CD4-positive, alpha-beta T cell treated with Interferon gamma for 1 hour (primary cell): ENCODE results near the gene AJM1.
A peak's percentile ranks its signal among the peaks of the same experiment; 100 is the strongest.
"Not testable (repeated sequence)": the region's sequence is repeated elsewhere in the genome, so short reads cannot be mapped to it uniquely, and the experiment has no call there.

Experiments
- DNase-seq: peaks from one replicate; pipeline ENCODE4 v3.0.0-alpha.2; 2020

The AJM1 gene

DNA sequence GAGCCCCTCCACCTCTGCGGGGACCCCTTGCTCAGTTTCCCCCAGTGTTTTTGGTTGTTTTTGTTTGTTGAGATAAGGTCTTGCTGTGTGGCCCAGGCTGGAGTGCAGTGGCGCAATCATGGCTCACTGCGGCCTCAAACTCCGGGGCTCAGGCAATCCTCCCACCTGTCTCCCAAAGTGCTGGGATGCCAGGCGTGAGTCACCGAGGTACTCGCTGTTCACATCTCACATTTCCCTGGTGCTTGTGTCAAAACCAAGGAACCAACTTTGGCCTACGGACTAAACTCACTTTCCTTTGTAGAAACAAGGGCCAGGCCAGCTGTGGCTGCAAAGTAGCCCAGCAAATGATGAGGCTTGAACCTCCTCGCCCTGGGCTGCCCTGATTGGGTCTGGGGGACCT, 9.7 kb upstream of the AJM1 start:
- DNase-seq, result no peak

GRCh38 chr9:136833381-136834048, 8.8 kb upstream of the AJM1 start:
- DNase-seq, result not testable (repeated sequence)

DNA sequence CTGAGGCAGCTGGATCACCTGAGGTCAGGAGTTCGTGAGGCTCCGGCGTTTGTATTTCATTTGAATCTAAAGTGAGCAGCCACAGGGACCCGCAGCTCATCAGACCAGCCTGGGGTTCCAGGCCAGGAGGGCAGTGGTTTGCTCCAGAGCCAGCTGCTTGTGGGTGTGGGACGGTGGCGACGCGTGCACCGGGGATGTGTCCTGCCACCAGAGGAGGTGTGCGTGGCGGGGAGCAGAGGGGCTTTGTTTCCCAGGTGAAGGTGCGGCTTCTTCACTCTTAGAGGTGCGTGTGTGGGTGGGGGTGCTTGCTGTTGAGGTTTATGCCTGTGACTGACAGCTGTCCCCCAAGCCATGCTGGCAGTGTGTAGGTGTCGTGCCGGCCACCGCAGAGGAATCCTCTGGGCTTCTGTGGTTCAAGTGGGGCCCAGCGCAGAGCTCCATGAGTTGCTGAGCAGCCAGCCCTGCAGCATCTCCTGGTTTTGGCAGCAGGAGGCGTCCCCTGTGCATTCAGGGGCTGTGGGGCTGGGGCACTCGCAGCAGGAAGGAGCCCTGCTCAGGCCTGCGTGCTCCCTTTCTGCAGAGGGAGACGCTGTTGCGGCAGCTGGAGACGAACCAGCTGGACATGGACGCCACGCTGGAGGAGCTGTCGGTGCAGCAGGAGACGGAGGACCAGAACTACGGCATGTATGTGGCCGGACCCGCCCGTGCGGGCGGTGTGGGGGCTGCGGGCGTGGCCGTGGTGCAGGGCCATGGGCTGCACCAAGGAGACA, 6.9 kb upstream of the AJM1 start:
- DNase-seq, result no peak

DNA sequence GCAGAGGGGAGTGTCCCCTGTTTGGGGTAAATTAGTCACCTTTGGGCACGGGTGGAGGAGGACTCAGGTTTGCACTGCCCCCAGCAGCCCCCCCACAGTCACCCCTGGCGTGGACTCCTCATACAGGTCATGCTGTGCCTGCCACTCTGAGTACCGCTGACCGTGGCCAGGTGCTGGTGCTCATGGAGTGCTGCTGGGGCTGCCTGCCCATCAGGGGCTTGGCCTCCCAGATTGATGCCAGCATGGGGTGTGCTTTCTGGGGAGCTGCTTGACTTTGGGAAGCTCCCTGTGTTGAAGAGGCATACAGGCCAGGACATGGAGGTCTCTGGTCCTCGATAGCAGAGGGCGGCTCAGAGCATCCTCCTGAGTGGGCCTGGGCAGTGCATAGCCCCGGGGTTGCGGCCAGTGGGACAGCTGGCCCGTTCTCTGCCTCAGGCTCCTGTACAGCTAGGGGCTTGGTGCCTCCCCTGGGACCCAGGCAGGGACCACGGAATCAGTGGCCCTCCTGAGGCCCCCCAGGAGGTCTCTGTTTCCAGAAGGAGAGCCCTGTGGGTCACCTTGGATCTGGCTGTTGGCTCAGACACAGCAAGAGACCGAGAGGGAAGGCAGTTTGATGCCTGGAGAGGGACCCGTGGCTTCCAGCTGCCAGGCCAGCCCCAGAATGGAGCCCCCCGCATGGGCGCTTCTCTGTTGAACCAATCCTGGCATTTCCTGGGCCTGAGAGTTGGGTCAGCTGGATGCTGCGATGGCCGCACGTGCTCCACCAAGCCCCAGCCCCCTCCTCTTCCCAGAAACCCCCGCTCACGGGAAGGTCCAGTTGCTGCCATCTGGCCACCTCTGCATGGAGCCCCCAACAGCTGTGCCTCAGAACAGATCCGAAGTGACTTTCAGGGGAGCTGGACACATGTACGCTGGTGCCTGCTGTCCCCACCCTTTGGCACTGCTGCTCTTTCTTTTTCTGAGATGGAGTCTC, 6.1 kb upstream of the AJM1 start:
- no peak for DNase-seq

GRCh38 chr9:136837146-136837855, 5.0 kb upstream of the AJM1 start:
- DNase-seq, result no peak

GRCh38 chr9:136837856-136838277, 4.4 kb upstream of the AJM1 start:
- not testable (repeated sequence) for DNase-seq

DNA sequence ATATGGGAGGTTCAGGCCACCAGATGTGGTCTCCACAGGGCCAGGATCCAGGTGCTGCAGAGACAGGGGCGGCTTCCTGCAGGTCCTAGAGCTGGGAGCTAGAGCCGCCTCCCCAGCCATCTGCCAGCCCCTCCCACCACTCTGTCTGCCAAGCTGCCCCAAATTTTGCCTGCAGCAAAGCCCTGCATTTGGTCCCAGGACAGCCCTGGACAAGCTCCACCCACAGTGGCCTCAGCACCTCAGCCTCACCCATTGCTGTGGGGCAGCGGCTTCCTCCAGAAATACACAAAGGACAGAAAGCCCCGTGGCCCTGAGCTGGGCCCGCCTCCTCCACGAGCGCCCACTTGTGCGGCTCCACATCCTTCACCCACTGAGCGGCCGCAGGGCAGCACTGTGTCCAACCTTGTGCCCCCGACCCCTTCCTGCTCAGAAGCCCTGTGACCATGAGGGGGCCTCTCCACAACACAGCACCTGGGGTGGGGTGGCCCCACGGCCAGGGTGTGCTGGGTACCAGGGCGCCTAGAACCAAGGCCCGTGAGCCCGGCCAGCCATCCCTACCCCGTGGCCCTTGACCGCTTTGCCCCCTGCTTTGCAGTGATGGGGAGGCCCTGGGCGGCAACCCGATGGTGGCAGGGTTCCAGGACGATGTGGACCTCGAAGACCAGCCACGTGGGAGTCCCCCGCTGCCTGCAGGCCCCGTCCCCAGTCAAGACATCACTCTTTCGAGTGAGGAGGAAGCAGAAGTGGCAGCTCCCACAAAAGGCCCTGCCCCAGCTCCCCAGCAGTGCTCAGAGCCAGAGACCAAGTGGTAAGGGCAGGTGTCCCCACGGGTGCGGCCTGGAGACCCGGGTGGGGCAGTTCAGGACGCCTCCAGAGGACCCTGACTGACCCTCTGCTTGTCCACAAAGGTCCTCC, 3.7 kb upstream of the AJM1 start:
- DNase-seq, result no peak

GRCh38 chr9:136839229-136840139, 2.8 kb upstream of the AJM1 start:
- DNase-seq, result no peak

GRCh38 chr9:136840140-136840876, 2.0 kb upstream of the AJM1 start:
- DNase-seq, result no peak

- DNase-seq, result no peak
Observed at GRCh38 chr9:136840877-136841645, 1.2 kb upstream of the AJM1 start.

- DNase-seq, result not testable (repeated sequence)
Observed at GRCh38 chr9:136841646-136842379, 465 bp upstream of the AJM1 start.

DNA sequence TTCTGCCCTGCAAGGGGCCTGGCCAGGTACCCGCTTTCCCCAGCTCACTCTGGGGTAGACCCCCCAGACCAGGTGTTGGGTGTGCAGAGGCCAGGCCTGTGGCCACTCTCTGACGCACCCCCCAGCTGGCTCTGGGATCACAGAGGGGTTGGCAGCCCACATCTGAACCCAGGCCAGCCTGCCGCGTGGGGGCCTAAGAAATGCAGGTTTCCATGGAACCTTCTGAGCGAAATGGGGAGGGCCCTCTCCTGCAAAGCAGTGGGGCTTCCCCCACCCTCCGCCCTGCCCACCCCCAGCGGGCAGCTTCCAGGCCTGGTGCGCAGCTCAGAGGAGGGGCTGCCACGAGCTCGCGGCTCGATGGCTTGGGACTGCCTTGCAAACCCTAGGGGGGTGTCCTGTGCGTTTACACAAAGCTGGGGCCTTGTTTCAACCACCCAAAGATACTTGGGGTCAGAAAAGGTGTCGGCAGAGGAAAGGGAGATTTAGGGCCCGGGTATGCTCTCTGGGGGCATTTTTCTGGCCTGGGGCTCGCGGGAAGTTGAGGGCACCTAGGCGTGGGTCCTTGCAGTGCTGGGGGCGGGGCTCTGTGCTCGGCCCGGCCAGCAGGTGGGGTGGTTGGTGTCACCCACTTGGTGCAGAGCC, 1.0 kb downstream of the AJM1 start:
- DNase-seq, result not testable (repeated sequence)

- peak; percentile 52 for DNase-seq
Observed at GRCh38 chr9:136843801-136844740, 1.8 kb downstream of the AJM1 start.

DNA sequence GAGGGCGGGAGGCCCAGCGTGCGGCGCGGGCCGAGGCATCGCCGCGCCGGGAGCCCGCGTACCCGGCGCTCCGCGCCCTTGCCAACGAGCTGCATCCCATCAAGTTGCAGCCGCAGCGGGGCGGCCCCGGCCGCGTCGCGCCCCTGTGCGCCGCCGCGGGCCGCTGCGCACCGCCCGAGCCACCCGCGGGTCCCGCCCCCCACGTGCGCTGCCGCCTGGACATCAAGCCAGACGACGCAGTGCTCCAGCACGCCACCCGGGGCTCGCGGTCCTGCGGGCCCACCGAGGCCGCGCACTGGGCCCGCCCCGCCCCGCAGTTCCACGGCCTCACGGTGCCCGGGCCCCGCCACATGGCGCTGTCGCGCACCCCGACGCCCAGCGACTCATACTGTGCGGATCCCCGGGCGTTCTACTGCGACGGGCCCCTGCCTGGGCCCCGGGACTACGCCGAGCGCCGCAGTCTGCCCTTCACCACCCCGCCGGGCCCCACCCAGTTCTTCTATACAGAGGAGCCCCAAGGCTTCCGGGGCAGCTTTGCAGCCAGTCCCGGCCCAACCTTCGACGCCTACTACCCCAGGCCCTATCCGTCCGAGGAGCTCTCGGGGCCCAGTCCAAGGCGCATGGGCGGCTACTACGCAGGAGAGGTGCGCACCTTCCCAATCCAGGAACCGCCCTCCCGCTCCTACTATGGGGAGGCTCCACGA, 2.6 kb downstream of the AJM1 start:
- no peak for DNase-seq

DNA sequence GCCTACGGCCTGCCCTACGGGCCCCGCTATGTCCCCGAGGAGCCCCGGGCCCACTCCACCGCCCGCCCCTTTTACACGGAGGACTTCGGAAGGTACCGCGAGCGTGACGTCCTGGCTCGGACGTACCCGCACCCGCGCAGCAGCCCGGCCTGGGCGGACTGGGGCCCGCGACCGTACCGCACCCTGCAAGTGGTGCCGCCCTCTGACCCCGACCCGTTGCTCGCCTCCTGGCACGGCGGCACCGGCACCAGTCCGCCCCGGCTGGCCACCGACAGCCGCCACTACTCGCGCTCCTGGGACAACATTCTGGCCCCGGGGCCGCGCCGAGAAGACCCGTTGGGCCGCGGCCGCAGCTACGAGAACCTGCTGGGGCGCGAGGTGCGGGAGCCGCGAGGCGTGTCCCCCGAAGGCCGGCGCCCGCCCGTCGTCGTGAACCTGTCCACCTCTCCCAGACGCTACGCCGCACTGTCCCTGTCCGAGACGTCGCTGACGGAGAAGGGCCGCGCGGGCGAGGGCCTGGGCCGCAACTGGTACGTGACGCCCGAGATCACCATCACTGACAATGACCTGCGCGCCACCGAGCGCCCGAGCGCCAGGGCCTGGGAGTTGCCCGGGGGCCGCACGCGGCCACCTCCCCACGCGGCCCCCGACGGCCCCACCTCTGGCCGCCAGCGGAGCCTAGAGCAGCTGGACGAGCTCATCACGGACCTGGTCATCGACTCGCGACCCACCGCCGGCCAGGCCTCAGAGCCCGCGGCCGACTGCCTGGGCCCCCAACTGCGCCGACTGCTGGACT, 3.4 kb downstream of the AJM1 start:
- DNase-seq, result no peak
